ENCODE results near the gene AFTPH. TPM values are rescaled to one million over a fixed set of nuclear protein-coding genes. Genes with fewer than 3 reads are reported as not detected.
A peak's percentile ranks its signal among the peaks of the same experiment; 100 is the strongest.

Gene AFTPH
- total and polyA plus RNA-seq, 9 of the 15 experiments (the other 6 are each of a cell fraction or from before 2014, with no cell fraction given): 8.0 to 26.2 (median 13.8) TPM

DNA sequence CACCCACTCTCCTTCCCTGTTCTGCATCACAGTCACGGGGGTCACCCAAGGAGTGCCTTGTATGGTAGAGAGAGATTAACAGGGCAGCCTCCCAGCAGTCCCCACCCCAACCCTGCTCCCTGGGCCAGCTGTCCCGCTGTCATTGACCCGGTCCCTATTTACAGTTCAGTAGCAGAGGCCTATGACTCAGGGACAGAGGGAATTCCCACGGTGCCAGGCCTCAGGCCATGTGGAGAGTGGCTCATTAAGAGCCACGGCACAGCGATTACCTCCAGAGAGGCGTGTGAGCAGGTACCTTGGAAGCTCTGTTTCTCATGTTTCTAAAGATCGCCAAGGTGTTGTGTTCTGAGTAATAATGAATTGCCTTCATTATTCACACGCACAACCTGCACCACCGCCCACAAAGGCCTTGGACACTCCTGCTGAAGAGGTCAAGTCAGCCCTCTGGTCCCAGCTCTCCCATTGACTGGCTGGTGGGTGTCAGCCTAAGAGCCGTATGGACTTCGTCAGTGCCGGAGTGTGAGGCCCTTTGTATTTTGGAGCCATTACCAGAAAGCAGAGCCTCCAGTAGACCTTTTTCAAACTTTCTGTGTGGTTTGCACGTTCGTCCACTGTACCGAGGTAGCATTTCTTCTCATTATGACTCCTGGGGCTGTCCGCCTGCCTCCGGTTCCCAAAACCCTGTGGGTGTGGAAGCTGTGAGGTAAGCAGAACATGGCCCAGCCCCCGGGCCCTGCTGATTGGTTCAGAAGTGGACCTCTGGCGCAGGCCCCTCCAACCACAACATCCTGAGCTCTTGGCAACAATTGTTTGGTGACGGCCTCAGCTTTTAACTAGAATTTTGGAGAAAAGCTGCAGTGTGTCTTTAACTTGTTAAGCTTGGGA is 82.6 kb downstream of the AFTPH start (continued):
- no peak for TF ChIP-seq CEBPG (CRISPR knock-in tag; IDR thresholded peaks at IDR 0.05)
- no peak for TF ChIP-seq CEBPG (tag; conservative IDR thresholded peaks at IDR 0.05 in 1 of 2, IDR thresholded peaks at IDR 0.05 in 1 of 2)
- peak in 1 of 2 experiments; percentile 9; a peak in 1 of 4 replicates for TF ChIP-seq NONO (IDR thresholded peaks at IDR 0.05; ENCODE audit: low read depth in 2 of 2, low read length in 1 of 2)
- TF ChIP-seq FOS (IDR thresholded peaks at IDR 0.05; ENCODE audit: extremely low read depth, insufficient read length): peak; percentile 61
- TF ChIP-seq ZNF408 (CRISPR knock-in tag; IDR thresholded peaks at IDR 0.05; ENCODE audit: low read depth): no peak
- TF ChIP-seq ZNF778 (CRISPR knock-in tag; IDR thresholded peaks at IDR 0.05): no peak
- TF ChIP-seq PPARD (CRISPR knock-in tag; IDR thresholded peaks at IDR 0.05): no peak
- TF ChIP-seq, protein P1, sequence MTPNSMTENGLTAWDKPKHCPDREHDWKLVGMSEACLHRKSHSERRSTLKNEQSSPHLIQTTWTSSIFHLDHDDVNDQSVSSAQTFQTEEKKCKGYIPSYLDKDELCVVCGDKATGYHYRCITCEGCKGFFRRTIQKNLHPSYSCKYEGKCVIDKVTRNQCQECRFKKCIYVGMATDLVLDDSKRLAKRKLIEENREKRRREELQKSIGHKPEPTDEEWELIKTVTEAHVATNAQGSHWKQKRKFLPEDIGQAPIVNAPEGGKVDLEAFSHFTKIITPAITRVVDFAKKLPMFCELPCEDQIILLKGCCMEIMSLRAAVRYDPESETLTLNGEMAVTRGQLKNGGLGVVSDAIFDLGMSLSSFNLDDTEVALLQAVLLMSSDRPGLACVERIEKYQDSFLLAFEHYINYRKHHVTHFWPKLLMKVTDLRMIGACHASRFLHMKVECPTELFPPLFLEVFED (CRISPR knock-in tag; conservative IDR thresholded peaks at IDR 0.05): no peak
- no peak for TF ChIP-seq POLR3A (IDR thresholded peaks at IDR 0.05; ENCODE audit: borderline replicate concordance, extremely low read depth, insufficient read depth, insufficient read length)
- TF ChIP-seq, protein P2, sequence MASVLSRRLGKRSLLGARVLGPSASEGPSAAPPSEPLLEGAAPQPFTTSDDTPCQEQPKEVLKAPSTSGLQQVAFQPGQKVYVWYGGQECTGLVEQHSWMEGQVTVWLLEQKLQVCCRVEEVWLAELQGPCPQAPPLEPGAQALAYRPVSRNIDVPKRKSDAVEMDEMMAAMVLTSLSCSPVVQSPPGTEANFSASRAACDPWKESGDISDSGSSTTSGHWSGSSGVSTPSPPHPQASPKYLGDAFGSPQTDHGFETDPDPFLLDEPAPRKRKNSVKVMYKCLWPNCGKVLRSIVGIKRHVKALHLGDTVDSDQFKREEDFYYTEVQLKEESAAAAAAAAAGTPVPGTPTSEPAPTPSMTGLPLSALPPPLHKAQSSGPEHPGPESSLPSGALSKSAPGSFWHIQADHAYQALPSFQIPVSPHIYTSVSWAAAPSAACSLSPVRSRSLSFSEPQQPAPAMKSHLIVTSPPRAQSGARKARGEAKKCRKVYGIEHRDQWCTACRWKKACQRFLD (CRISPR knock-in tag; IDR thresholded peaks at IDR 0.05): peak; percentile 57; the same call in 1 of the 2 replicates
- TF ChIP-seq ERF (CRISPR knock-in tag; IDR thresholded peaks at IDR 0.05): no peak
- TF ChIP-seq GTF2E2 (tag; IDR thresholded peaks at IDR 0.05): 0 out of 2 replicates have a peak, but pooled peaks have one; percentile 34
- no peak for TF ChIP-seq HDAC6 (IDR thresholded peaks at IDR 0.05; ENCODE audit: low read depth, low read length)
- TF ChIP-seq, protein P3, sequence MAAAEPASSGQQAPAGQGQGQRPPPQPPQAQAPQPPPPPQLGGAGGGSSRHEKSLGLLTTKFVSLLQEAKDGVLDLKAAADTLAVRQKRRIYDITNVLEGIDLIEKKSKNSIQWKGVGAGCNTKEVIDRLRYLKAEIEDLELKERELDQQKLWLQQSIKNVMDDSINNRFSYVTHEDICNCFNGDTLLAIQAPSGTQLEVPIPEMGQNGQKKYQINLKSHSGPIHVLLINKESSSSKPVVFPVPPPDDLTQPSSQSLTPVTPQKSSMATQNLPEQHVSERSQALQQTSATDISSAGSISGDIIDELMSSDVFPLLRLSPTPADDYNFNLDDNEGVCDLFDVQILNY (CRISPR knock-in tag; IDR thresholded peaks at IDR 0.05): no peak
- TF ChIP-seq, protein P4, sequence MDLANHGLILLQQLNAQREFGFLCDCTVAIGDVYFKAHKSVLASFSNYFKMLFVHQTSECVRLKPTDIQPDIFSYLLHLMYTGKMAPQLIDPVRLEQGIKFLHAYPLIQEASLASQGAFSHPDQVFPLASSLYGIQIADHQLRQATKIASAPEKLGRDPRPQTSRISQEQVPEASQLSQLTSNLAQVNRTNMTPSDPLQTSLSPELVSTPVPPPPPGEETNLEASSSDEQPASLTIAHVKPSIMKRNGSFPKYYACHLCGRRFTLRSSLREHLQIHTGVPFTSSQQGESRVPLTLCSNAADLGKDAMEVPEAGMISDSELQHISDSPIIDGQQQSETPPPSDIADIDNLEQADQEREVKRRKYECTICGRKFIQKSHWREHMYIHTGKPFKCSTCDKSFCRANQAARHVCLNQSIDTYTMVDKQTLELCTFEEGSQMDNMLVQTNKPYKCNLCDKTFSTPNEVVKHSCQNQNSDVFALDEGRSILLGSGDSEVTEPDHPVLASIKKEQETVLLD (IDR thresholded peaks at IDR 0.05): no peak
- TF ChIP-seq, protein P5, sequence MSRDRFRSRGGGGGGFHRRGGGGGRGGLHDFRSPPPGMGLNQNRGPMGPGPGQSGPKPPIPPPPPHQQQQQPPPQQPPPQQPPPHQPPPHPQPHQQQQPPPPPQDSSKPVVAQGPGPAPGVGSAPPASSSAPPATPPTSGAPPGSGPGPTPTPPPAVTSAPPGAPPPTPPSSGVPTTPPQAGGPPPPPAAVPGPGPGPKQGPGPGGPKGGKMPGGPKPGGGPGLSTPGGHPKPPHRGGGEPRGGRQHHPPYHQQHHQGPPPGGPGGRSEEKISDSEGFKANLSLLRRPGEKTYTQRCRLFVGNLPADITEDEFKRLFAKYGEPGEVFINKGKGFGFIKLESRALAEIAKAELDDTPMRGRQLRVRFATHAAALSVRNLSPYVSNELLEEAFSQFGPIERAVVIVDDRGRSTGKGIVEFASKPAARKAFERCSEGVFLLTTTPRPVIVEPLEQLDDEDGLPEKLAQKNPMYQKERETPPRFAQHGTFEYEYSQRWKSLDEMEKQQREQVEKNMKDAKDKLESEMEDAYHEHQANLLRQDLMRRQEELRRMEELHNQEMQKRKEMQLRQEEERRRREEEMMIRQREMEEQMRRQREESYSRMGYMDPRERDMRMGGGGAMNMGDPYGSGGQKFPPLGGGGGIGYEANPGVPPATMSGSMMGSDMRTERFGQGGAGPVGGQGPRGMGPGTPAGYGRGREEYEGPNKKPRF (IDR thresholded peaks at IDR 0.05; ENCODE audit: low read depth, low read length): no peak
- TF ChIP-seq ZNF584 (CRISPR knock-in tag; IDR thresholded peaks at IDR 0.05; ENCODE audit: low read depth): no peak
- TF ChIP-seq, protein P6, sequence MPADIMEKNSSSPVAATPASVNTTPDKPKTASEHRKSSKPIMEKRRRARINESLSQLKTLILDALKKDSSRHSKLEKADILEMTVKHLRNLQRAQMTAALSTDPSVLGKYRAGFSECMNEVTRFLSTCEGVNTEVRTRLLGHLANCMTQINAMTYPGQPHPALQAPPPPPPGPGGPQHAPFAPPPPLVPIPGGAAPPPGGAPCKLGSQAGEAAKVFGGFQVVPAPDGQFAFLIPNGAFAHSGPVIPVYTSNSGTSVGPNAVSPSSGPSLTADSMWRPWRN (IDR thresholded peaks at IDR 0.05; ENCODE audit: low read depth): no peak

All from K562 (cell line).